HG03460 (cell line): Measurements from ENCODE around the gene ABI1.

Source experiments
- ATAC-seq: cut with Tn5 transposase; IDR thresholded peaks from one replicate; pipeline ENCODE4 v1.9.1; 2021; ENCODE audit not compliant: unreplicated experiment

Gene ABI1

DNA sequence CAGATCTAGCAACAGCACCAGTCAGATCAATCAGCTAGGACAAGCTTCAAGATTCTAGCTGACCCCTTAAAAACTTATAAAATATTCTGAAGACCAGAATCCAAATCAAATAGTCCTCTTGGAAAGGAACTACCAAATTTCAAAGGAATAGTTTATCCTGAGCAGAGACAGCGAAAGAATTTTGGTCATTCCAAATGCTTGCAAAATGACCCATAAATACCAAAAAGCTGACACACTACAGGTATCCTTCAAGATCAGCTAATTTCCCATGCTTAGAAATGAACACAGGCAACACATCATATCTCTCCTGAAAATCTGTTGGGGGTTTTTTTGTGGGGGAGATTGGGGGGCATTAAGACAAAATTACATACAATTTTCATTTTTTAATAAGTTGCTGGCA, 84.5 kb downstream of the ABI1 start:
- ATAC-seq: no peak

DNA sequence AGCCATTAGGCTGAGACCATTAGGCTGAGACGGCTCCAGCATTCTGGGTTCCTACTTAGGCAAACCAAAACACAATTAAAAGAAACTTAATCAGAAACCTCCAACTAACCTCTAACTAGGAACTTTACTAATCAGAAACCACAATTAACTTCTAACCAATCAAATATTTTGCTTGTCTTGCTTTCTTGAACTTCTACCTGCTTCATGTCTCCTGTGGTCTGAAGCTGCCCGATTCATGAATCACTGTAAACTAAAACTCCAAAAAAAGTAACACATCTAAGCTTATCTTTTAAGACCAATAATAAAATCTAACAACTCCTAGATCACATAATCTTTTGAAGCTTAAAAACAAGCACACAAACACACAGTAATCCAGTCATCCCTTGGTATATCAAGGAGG, 87.1 kb downstream of the ABI1 start:
- no peak for ATAC-seq

- ATAC-seq: no peak
Measured at GRCh38 chr10:26770069-26770468, 90.7 kb downstream of the ABI1 start.

GRCh38 chr10:26765549-26765948, 95.2 kb downstream of the ABI1 start:
- ATAC-seq: no peak

DNA sequence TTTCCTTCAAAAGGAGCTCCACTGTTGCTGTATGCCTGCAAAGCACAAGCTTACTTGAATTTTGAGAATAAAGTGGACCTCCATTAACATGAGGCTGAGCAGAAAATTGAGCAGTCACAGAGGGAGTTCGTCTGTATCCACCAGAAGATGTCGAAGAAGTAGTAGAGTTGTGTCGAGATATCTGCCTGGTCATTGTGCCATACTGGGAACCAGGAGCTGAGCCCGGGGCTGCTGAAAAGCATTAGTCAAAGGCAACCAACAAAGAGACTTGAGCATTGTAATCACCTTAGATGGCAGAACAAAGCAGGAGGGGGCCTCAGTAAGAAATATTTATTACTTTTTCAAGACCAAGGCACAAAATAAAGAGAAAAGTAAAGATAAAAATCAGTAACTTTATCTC, 101.8 kb downstream of the ABI1 start:
- ATAC-seq: no peak

GRCh38 chr10:26755443-26755903, 105.3 kb downstream of the ABI1 start:
- peak; percentile 86 for ATAC-seq

- no peak for ATAC-seq
Measured at GRCh38 chr10:26746061-26746460, 114.7 kb downstream of the ABI1 start.

DNA sequence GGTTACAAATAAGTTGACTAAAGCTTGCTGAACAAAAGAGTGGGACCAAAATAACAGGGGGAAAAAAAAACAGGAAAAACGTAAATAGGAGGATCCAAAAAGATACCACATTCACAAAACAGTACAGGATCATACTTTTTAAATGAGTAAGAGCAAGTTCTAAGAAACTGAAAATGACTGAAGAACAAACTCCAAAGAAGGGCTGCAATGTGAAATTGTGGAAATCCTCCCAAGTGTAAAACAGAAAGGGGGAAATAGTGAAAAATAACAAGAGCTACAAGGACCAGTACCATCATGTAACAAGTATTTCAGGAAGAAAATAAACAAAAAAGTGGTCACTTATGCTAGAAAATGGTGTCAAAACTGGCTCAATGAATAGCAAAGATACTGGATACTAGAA, 116.9 kb downstream of the ABI1 start:
- ATAC-seq: no peak

DNA sequence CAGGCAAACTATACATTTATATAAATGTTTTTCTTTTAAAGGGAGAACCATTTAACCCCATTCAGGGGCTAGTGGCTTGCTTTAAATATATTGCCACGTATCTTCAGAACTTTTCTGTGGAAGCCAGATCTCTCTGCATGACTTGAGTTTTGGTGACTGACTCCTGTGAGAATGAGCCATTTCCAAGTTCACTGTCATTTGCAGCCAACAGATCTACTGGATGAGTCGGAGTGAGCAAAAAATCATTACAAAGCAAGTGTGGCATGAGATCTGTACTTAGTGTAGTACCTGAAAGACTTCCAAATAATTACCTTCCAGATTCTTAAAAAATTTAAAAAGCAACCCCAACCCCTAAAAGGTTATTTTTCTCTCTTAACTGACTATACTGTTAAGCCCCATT, 117.7 kb downstream of the ABI1 start:
- ATAC-seq: no peak

DNA sequence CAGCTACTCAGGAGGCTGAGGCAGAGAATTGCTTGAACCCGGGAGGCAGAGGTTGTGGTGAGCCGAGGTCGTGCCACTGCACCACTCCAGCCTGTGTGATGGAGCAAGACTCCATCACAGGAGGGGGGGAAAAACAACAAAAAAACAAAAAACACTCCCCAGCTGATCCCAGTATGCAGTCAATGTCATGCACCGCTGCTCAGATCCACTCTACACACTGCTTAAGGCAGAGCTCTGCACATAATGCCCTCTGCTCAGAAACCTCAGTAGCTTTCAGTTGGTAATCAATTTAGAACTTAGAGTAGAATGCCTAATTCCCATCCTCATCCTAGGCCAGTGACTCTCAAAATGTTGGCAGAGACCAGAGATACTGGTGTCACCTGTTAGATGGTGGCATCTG, 119.4 kb downstream of the ABI1 start:
- no peak for ATAC-seq

GRCh38 chr10:26739071-26739631, 121.6 kb downstream of the ABI1 start:
- peak; percentile 37 for ATAC-seq

DNA sequence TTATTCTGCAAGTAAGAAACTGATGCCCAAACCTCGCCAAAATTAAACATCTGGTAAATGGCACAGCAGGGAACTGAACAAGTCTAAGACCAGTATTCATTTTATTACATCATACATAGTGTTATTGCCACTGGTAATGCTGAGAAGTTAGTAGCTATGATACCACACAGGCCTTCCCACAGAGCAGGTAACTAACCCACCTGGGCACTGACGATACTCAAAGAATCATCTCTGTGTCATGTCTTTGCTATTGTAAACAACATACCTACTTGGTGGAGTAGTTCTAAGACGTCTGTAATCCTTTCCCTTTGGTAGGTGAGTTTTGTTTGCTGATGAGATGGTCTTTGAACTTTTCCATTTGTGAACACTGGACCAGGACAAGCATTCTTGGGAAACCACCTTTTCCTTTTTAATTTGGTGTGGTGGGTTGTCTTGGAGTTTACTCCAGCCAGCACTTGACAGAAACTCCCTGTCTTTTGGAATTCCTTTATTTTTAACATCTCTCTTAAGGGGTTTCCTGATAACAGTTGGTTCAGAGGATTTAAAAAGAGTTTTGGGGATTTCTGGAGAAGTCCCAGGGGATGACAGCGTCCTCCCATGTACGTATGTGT, 122.4 kb downstream of the ABI1 start:
- no peak for ATAC-seq

- ATAC-seq: peak; percentile 76
Measured at GRCh38 chr10:26737730-26738129, 123.0 kb downstream of the ABI1 start.

DNA sequence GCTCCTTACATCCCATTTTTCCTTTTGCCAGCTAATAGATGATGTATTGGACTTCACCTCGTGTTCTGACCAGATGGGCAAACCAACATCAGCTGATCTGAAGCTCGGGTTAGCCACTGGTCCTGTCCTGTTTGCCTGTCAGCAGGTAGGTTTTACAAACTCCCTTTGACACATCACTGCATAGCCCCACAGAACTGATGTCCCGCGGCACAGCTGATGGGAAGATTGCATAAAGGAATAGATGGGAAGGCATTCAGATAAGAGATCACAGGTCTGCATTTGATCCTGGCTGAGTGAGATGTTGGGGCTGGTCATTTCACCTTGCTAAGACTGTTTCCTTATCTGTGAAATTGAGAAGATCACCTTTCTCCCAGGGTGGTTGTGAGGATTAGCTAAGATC, 125.3 kb downstream of the ABI1 start:
- no peak for ATAC-seq

- ATAC-seq: no peak
Measured at GRCh38 chr10:26733750-26734568, 126.8 kb downstream of the ABI1 start.

GRCh38 chr10:26730552-26730951, 130.2 kb downstream of the ABI1 start:
- ATAC-seq: no peak

GRCh38 chr10:26729395-26729794, 131.4 kb downstream of the ABI1 start:
- no peak for ATAC-seq

DNA sequence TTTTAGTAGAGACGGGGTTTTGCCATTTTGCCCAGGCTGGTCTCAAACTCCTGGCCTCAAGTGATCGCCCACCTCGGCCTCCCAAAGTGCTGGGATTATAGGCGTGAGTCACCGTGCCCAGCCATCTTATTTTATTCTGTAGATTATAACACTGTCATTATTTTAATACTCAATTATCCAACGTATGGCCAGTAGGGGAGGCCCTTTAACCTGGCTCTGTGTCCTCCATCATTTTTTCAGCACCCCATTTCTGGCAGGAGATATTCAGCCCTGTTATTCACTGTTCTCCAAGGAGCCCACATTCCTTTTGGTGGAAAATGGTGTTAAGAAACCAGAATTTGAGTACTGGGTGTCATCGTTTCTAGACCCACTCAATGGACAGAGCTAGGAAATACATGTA, 131.8 kb downstream of the ABI1 start:
- ATAC-seq: no peak

DNA sequence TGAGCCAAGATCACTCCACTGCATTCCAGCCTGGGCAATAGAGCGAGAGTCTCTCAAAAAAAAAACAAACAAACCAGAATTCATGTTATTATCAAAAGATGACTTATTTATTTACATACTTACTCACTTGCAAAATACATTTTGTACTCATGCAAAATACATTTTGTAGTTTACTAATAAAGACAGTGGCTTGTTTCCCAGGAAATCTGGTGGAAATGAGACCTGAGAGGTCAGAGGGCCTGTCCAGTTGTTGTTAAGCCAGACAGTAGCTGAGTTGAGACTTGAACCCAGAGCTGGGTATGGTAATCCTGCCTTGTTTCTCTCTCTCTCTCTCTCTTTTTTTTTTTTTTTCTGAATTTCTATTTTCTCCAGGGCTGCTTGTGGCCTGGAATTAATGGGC, 133.8 kb downstream of the ABI1 start:
- ATAC-seq: no peak

- ATAC-seq: no peak
Measured at GRCh38 chr10:26725837-26726727, 134.7 kb downstream of the ABI1 start.

- no peak for ATAC-seq
Measured at GRCh38 chr10:26723016-26723415, 137.7 kb downstream of the ABI1 start.
